Stimulated activated CD8-positive, alpha-beta memory T cell treated with anti-CD3 and anti-CD28 coated beads, Interleukin-4, amount 100 ng/mL, for 4 hours (primary cell): ENCODE results near the gene SEC14L6.
"Not testable (repeated sequence)": the region's sequence is repeated elsewhere in the genome, so short reads cannot be mapped to it uniquely, and the experiment has no call there.

Experiments used
- DNase-seq, 2 donors: peaks; one replicate each; pipeline ENCODE4 v3.0.0-alpha.2; 2020; ENCODE audit warnings: low read depth in 2 of 2, low spot score in 1 of 2

The SEC14L6 gene

GRCh38 chr22:30546616-30547015, at the start of gene SEC14L6:
SEC14L6 (minus strand) TSS chr22:30546741; CDS start chr22:30546682, 59 bp downstream.
- no peak for DNase-seq

GRCh38 chr22:30596199-30596598, 49.7 kb upstream of the SEC14L6 start:
- DNase-seq: no peak

- not testable (repeated sequence) for DNase-seq
Measured at GRCh38 chr22:30592360-30592713, 45.8 kb upstream of the SEC14L6 start.

- DNase-seq: peak; percentile 84 to 94
Measured at GRCh38 chr22:30591588-30592359, 45.2 kb upstream of the SEC14L6 start, which contains the start of gene PES1. PES1 (minus strand) TSS chr22:30591910; CDS start chr22:30591833, 77 bp downstream.

- DNase-seq: no peak
Measured at GRCh38 chr22:30591191-30591587, 44.6 kb upstream of the SEC14L6 start.

GRCh38 chr22:30586414-30586813, 39.9 kb upstream of the SEC14L6 start:
- DNase-seq: no peak

GRCh38 chr22:30584441-30584840, 37.9 kb upstream of the SEC14L6 start:
- DNase-seq: no peak

GRCh38 chr22:30582788-30583545, 36.4 kb upstream of the SEC14L6 start:
- DNase-seq: no peak

GRCh38 chr22:30582051-30582450, 35.5 kb upstream of the SEC14L6 start:
- DNase-seq: no peak

GRCh38 chr22:30580896-30581295, 34.4 kb upstream of the SEC14L6 start:
- DNase-seq: no peak

GRCh38 chr22:30578481-30578880, 31.9 kb upstream of the SEC14L6 start:
- no peak for DNase-seq

- no peak for DNase-seq
Measured at GRCh38 chr22:30575859-30576258, 29.3 kb upstream of the SEC14L6 start.

- no peak for DNase-seq
Measured at GRCh38 chr22:30574997-30575671, 28.6 kb upstream of the SEC14L6 start.

GRCh38 chr22:30574095-30574981, 27.8 kb upstream of the SEC14L6 start, which contains the start of gene GAL3ST1:
GAL3ST1 (minus strand) TSS chr22:30574665; CDS start chr22:30557392, 17,273 bp downstream.
- DNase-seq: no peak

GRCh38 chr22:30573594-30574094, 27.1 kb upstream of the SEC14L6 start:
- DNase-seq: no peak

GRCh38 chr22:30572840-30573593, 26.5 kb upstream of the SEC14L6 start:
- no peak for DNase-seq

- no peak for DNase-seq
Measured at GRCh38 chr22:30572210-30572609, 25.7 kb upstream of the SEC14L6 start.

GRCh38 chr22:30569674-30570202, 23.2 kb upstream of the SEC14L6 start:
- DNase-seq: no peak

- DNase-seq: no peak
Measured at GRCh38 chr22:30568137-30568805, 21.7 kb upstream of the SEC14L6 start.
